Endothelial cell (in vitro differentiated cells): Measurements from ENCODE around the gene GPR84. TPM values are rescaled to one million over a fixed set of nuclear protein-coding genes. Genes with fewer than 3 reads are reported as not detected.
"Not testable (repeated sequence)": the region's sequence is repeated elsewhere in the genome, so short reads cannot be mapped to it uniquely, and the experiment has no call there.

Experiments
- DNase-seq: peaks from one replicate; pipeline ENCODE4 v3.0.0; 2021; ENCODE audit warnings: low spot score
- H3K27ac Mint-ChIP-seq: one replicate; pipeline ENCODE4 v1.8.0; 2021; ENCODE audit warnings: mixed read lengths, inconsistent platforms; ENCODE audit not compliant: unreplicated experiment
- H3K27me3 Mint-ChIP-seq: one replicate; pipeline ENCODE4 v1.8.0; 2021; ENCODE audit warnings: mild to moderate bottlenecking, moderate library complexity, mixed read lengths, inconsistent platforms; ENCODE audit not compliant: unreplicated experiment
- H3K36me3 Mint-ChIP-seq: one replicate; pipeline ENCODE4 v1.8.0; 2021; ENCODE audit warnings: mild to moderate bottlenecking, low read depth, mixed read lengths, inconsistent platforms; ENCODE audit not compliant: unreplicated experiment
- H3K4me1 Mint-ChIP-seq: one replicate; pipeline ENCODE4 v1.8.0; 2021; ENCODE audit warnings: mild to moderate bottlenecking, mixed read lengths, inconsistent platforms; ENCODE audit not compliant: unreplicated experiment
- H3K4me3 Mint-ChIP-seq: one replicate; pipeline ENCODE4 v1.8.0; 2021; ENCODE audit warnings: mild to moderate bottlenecking, mixed read lengths, inconsistent platforms; ENCODE audit not compliant: unreplicated experiment
- H3K9me3 Mint-ChIP-seq: one replicate; pipeline ENCODE4 v1.8.0; 2021; ENCODE audit warnings: mixed read lengths, inconsistent platforms; ENCODE audit not compliant: unreplicated experiment
- CTCF ChIP-seq: fragments of 200-600 bp; sonication (generic); IDR thresholded peaks from one replicate; pipeline ENCODE4 v1.5.0; 2021; ENCODE audit warnings: antibody characterized with exemption; ENCODE audit not compliant: unreplicated experiment
- total RNA-seq: library from RNA; stranded (reverse); fragmentation: NEBNext Ultra II Directional; extraction: Animal tissue kit (Norgen Biotek cat#: 25700); gene quantifications from one replicate; pipeline ENCODE4 v1.2.1, GENCODE V29; 2021; ENCODE audit not compliant: unreplicated experiment

GPR84 gene
- total RNA-seq, 1 donor from 2014 or later: 0.41 TPM

- no peaks in the 10 kb centered on the region for H3K9me3 Mint-ChIP-seq
- peaks cover 36% of the 10 kb centered on the region for H3K4me1 Mint-ChIP-seq
- no peak for TF ChIP-seq CTCF
- H3K4me3 Mint-ChIP-seq: no peak overlapping the region
- no peak overlapping the region for H3K27ac Mint-ChIP-seq
- no peak for DNase-seq
- no peaks in the 10 kb centered on the region for H3K27me3 Mint-ChIP-seq
- H3K36me3 Mint-ChIP-seq: no peaks in the 10 kb centered on the region
Measured at GRCh38 chr12:54329759-54330158, 34.5 kb downstream of the GPR84 start.

DNA sequence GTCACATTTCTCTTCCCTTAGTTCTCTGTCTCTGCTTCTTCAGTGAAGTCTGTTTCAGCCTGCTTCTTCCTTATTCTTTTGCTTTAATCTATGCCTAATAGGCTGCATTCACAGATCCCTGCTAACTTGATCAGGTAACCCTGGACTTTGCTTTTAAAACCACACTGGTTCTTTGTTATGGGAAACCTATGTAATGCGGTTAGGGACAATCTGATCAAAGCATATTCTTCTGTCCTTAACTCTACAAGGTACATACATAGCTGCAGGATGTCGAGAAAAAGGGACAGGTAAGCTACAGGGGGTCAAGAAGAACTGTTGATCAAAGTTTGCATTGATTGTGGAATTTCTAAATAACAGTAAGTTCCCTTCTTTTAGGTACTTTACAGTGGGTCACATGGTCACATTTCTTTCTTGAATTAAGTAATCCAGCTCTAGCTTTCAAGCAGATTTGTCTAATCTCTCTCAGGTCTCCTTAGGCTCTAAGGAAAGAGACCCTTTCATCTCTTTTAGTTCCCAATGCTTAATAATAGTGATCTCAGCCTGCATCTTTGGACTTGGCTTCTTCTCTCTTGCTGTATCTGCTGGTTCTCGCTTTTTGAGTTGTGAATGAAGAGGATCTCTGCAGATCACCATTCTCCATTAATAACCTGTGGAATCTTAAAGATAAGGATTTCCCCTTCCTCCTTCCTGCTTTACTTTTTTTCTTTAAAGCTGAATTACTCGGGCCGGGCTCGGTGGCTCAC lies 35.5 kb downstream of the GPR84 start:
- no peak for DNase-seq
- H3K27ac Mint-ChIP-seq: no peak overlapping the region
- no peak overlapping the region for H3K4me3 Mint-ChIP-seq
- H3K36me3 Mint-ChIP-seq: no peaks in the 10 kb centered on the region
- H3K27me3 Mint-ChIP-seq: no peaks in the 10 kb centered on the region
- H3K4me1 Mint-ChIP-seq: peaks cover 36% of the 10 kb centered on the region
- no peaks in the 10 kb centered on the region for H3K9me3 Mint-ChIP-seq
- TF ChIP-seq CTCF: no peak

GRCh38 chr12:54325442-54326109 lies 38.7 kb downstream of the GPR84 start:
- H3K9me3 Mint-ChIP-seq, DNase-seq, H3K27me3 Mint-ChIP-seq, H3K36me3 Mint-ChIP-seq: not testable (repeated sequence)
- H3K4me3 Mint-ChIP-seq: peak overlapping the region; percentile 99
- peak overlapping the region; percentile 99 for H3K27ac Mint-ChIP-seq
- H3K4me1 Mint-ChIP-seq: peaks cover 31% of the 10 kb centered on the region

- Mint-ChIP-seq H3K4me1 (peaks cover 26% of the 10 kb centered on the region), H3K27ac (peak within 1 kb of the TSS; percentile 99), H3K36me3 (no peaks in the 10 kb centered on the region), H3K9me3 (no peaks in the 10 kb centered on the region), H3K27me3 (peaks cover 2% of the 10 kb centered on the region), H3K4me3 (peak within 1 kb of the TSS; percentile 99)
- TF ChIP-seq CTCF: peak; percentile 82
- DNase-seq: peak; percentile 88
Measured at GRCh38 chr12:54324617-54325441, 39.5 kb downstream of the GPR84 start, which contains the start of gene COPZ1. TSS of gene COPZ1 (plus strand) at chr12:54325131. CDS start at chr12:54325164, 33 bp downstream.

GRCh38 chr12:54321363-54321762 lies 42.9 kb downstream of the GPR84 start:
- H3K4me1 Mint-ChIP-seq: peaks cover 11% of the 10 kb centered on the region
- peaks cover 2% of the 10 kb centered on the region for H3K27me3 Mint-ChIP-seq
- no peak for TF ChIP-seq CTCF
- no peak for DNase-seq
- no peak overlapping the region for H3K4me3 Mint-ChIP-seq
- H3K36me3 Mint-ChIP-seq: no peaks in the 10 kb centered on the region
- no peak overlapping the region for H3K27ac Mint-ChIP-seq
- no peaks in the 10 kb centered on the region for H3K9me3 Mint-ChIP-seq
